Activated naive CD8-positive, alpha-beta T cell treated with anti-CD3 and anti-CD28 coated beads, Interleukin-2, amount 10 ng/mL, durations not matched to agents 7 days and 5 days (primary cell): ENCODE results near the gene NIT1. TPM values are rescaled to one million over a fixed set of nuclear protein-coding genes. Genes with fewer than 3 reads are reported as not detected.
A peak's percentile ranks its signal among the peaks of the same experiment; 100 is the strongest.

Source experiments
- ATAC-seq: fragments of 150-1000 bp; cut with Tn5 transposase; one replicate; pipeline ENCODE4 v1.10.0; 2021; ENCODE audit warnings: low read depth, moderate library complexity
- POLR2A ChIA-PET: fragments of 350-600 bp; sonication (Branson Sonifier 250); formaldehyde crosslinking; loops from one replicate; lab custom pipeline; 2021; ENCODE audit warnings: antibody characterized with exemption; lab: Charles Lee
- DNase-seq: peaks from one replicate; pipeline ENCODE4 v3.0.0; 2021
- H3K27ac Mint-ChIP-seq: one replicate; pipeline ENCODE4 v1.8.0; 2022; ENCODE audit warnings: mild to moderate bottlenecking, mixed read lengths
- H3K27me3 Mint-ChIP-seq: one replicate; pipeline ENCODE4 v1.8.0; 2022; ENCODE audit warnings: mild to moderate bottlenecking, moderate library complexity, mixed read lengths
- H3K36me3 Mint-ChIP-seq: one replicate; pipeline ENCODE4 v1.8.0; 2021; ENCODE audit warnings: mild to moderate bottlenecking, mixed read lengths
- H3K4me1 Mint-ChIP-seq: one replicate; pipeline ENCODE4 v1.8.0; 2021; ENCODE audit warnings: mixed read lengths
- H3K4me3 Mint-ChIP-seq: one replicate; pipeline ENCODE4 v1.8.0; 2022; ENCODE audit warnings: mild to moderate bottlenecking, moderate library complexity, mixed read lengths
- H3K9me3 Mint-ChIP-seq: one replicate; pipeline ENCODE4 v1.8.0; 2021; ENCODE audit warnings: mixed read lengths
- total RNA-seq, 2 experiments: library from RNA; stranded (reverse); gene quantifications; one replicate each; pipeline ENCODE4 v1.2.3, GENCODE V29; 2021

NIT1 gene
- total RNA-seq, 2 experiments from 2014 or later = 44.7 to 49.3 TPM

DNA sequence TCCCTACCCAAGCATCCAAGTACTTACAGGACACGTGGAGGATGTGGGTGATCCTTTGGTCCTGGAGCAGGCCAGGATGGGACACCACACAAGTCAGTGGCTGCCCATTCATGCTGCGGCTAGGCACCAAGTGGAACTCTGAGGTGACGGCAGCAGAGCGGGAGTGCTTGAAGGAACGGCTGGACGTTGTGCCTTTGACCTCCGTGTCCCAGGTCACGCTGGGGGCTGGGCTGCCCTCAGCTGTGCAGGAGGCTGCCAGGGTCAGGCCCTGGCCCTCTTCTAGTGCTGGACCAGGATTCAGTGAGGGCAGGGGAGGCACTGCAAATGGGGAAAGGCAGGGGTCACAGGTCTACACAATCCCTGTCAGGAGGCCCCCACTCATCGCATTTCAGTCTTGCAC, 40.5 kb upstream of the NIT1 start:
- Mint-ChIP-seq H3K4me3 (no peak overlapping the region), H3K27ac (no peak overlapping the region), H3K9me3 (no peaks in the 10 kb centered on the region), H3K36me3 (no peaks in the 10 kb centered on the region), H3K4me1 (peaks cover 20% of the 10 kb centered on the region), H3K27me3 (no peaks in the 10 kb centered on the region)
- POLR2A ChIA-PET = no interaction called here
- ATAC-seq = no peak
- DNase-seq = no peak

GRCh38 chr1:161079436-161080110, 38.3 kb upstream of the NIT1 start:
- H3K27me3 Mint-ChIP-seq = no peaks in the 10 kb centered on the region
- H3K4me3 Mint-ChIP-seq = no peak overlapping the region
- no peak for DNase-seq
- POLR2A ChIA-PET = interaction anchor here (1.2 kb wide), 1 partner anchor 10 kb away, joined by 8 read pairs; the partner anchor contains the start of gene ARHGAP30
- no peaks in the 10 kb centered on the region for H3K9me3 Mint-ChIP-seq
- no peak for ATAC-seq
- no peaks in the 10 kb centered on the region for H3K36me3 Mint-ChIP-seq
- H3K4me1 Mint-ChIP-seq = peaks cover 7% of the 10 kb centered on the region
- no peak overlapping the region for H3K27ac Mint-ChIP-seq

DNA sequence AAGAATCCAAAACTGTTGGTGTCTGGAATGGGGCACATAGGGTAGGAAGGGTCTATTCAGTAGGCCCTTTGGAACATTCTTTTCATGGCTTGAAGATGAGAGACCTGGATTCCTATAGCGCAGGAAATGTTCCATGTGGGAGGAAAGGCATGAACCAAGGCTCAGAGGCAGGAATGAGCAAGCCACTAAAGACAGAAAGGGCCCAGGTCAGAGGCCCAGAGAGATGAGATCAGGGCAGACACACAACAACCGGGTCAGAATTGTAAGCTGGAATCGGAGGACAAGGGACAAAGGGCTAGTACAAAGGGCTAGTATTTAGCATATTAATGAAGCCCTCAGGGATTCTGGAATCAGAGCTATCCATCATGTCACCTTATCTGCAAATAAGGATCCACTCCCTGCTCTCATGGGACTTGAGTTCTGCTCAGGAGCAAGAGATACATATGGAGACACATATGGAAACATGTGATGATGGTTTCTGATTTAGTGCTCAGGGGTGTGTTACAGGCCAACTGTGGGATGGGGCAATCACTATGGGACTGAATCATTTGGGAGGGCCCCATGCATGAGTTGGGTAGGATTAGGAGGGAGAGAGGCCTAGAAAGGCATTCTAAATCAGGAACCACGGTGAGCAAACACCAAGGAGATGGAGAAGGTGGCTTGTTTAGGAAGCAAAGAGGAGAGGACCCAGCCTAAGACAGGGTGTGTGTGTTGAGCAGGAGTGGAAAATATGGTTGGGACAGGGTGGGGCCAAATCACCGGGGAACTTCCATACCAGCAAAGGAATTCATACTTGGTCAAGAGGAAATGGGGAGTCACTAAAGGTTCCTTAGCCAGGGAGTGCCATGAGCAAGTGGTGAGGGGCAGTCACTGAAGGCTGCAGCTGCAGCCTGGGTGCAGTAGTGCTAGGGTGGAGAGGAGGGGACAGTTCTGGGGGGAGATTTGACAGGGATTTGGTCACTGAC, 37.2 kb upstream of the NIT1 start:
- ATAC-seq = no peak
- peaks cover 7% of the 10 kb centered on the region for H3K4me1 Mint-ChIP-seq
- POLR2A ChIA-PET = interaction anchor here (2.3 kb wide), 1 partner anchor 11 kb away, joined by 6 read pairs; the partner anchor contains the start of gene ARHGAP30
- no peaks in the 10 kb centered on the region for H3K27me3 Mint-ChIP-seq
- DNase-seq = no peak
- H3K4me3 Mint-ChIP-seq = no peak overlapping the region
- no peaks in the 10 kb centered on the region for H3K9me3 Mint-ChIP-seq
- H3K36me3 Mint-ChIP-seq = no peaks in the 10 kb centered on the region
- no peak overlapping the region for H3K27ac Mint-ChIP-seq

- Mint-ChIP-seq H3K4me3 (no peak overlapping the region), H3K4me1 (peaks cover 7% of the 10 kb centered on the region), H3K27me3 (no peaks in the 10 kb centered on the region), H3K27ac (no peak overlapping the region), H3K9me3 (no peaks in the 10 kb centered on the region), H3K36me3 (no peaks in the 10 kb centered on the region)
- ATAC-seq (no peak), DNase-seq (no peak)
- POLR2A ChIA-PET = interaction anchor here (2.3 kb wide), 1 partner anchor 11 kb away, joined by 6 read pairs; the partner anchor contains the start of gene ARHGAP30
Measured at GRCh38 chr1:161081519-161081918, 36.4 kb upstream of the NIT1 start.

DNA sequence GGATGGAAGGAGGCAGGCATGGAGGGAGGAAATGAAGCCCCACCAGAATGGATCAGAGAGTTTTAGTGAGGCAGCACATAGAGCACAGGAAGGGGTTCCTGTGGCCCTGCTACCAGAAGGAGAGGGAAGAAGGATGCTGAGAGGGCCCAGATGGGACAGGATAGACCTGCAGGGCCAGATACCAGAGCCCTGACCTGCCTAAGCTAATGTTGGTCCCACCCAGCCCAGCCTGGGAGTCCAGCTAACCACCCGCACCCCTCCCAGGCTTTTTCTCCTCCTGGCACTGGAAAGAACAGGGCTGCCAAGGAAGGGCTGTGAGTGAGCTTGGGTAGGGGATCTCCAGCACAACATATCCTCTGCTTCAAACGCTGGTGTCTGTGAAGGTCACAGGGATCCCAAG, 35.4 kb upstream of the NIT1 start:
- no peak overlapping the region for H3K4me3 Mint-ChIP-seq
- H3K27me3 Mint-ChIP-seq = no peaks in the 10 kb centered on the region
- no peak overlapping the region for H3K27ac Mint-ChIP-seq
- peaks cover 7% of the 10 kb centered on the region for H3K4me1 Mint-ChIP-seq
- ATAC-seq (no peak), DNase-seq (no peak)
- no peaks in the 10 kb centered on the region for H3K9me3 Mint-ChIP-seq
- POLR2A ChIA-PET = interaction anchor here (0.6 to 2.3 kb wide), 2 partner anchors 12 to 66 kb away, joined by 4 to 6 read pairs; partner anchors contain the start of gene ARHGAP30
- no peaks in the 10 kb centered on the region for H3K36me3 Mint-ChIP-seq

- Mint-ChIP-seq H3K4me3 (no peak overlapping the region), H3K9me3 (no peaks in the 10 kb centered on the region), H3K36me3 (no peaks in the 10 kb centered on the region), H3K4me1 (peaks cover 7% of the 10 kb centered on the region), H3K27me3 (no peaks in the 10 kb centered on the region), H3K27ac (no peak overlapping the region)
- DNase-seq (no peak), ATAC-seq (no peak)
- POLR2A ChIA-PET = interaction anchor here (2.3 kb wide), 1 partner anchor 13 kb away, joined by 6 read pairs; the partner anchor contains the start of gene ARHGAP30
Measured at GRCh38 chr1:161082996-161083747, 34.7 kb upstream of the NIT1 start.

DNA sequence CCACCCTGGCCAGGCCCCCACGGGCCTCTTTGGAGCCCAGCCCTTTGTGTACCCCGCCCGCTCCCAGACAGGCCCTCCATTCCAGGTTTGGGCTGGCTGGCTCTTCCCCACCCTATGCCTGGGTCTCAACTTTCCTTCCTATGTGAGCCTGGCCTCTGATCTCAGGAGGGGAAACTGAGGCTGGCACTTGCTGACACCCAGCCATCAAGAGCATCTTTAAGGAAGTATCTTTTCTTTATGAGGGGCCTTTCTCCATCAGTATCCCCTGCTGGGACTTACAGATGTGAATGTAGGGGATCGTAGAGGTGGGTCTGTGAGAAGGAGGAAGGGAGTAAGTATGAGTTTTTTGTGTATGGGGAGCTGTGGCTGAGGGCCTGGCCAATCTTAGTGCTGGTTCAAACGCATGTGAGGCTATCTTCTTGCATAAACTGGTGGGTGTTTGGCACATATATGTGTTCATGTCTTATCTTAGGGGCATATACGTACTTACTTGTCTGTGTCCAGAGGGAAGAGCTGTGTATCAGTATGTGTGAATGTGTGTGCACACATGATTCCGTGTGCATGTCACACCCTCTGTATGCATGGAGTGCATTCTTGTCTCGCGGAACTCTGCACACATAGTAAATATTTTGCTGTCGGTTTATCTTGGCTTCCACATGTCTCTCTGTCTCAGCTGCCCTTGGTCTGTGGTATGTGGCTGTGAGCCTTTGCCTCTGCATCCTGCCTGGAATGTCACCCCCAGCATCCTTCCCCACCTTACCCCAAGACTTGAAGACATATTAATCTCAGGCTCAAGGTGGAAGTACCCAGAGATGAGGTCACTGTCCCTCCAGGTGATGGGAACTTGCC, 33.9 kb upstream of the NIT1 start:
- ATAC-seq (no peak), DNase-seq (no peak)
- Mint-ChIP-seq H3K4me1 (peaks cover 9% of the 10 kb centered on the region), H3K4me3 (no peak overlapping the region), H3K36me3 (no peaks in the 10 kb centered on the region), H3K27me3 (no peaks in the 10 kb centered on the region), H3K9me3 (no peaks in the 10 kb centered on the region), H3K27ac (no peak overlapping the region)
- POLR2A ChIA-PET = interaction anchor here (0.9 kb wide), 1 partner anchor 14 kb away, joined by 3 read pairs; the partner anchor contains the start of gene ARHGAP30

DNA sequence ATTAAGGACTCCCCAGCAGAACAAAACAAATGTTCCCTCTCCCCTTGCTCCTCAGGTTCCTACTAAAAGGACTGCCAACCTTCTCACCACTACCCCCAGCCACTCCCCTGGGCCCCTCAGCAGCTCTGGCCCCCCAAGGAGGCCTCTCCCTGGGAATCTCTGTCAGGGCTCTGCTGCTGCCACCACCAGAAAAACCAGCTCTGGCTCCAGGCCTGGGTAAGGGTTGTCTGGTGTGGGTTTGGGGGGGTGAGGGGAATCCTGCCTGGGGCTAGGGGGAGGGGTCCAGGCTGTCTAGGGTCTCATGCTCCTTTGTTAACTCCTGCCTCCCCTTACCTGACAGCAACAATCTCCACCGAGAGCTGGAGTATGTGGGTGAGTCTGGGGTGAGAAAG, 33.3 kb upstream of the NIT1 start:
- POLR2A ChIA-PET = interaction anchor here (0.8 to 0.9 kb wide), 2 partner anchors 15 to 16 kb away, joined by 3 read pairs; partner anchors contain the start of gene ARHGAP30
- Mint-ChIP-seq H3K9me3 (no peaks in the 10 kb centered on the region), H3K27me3 (no peaks in the 10 kb centered on the region), H3K27ac (no peak overlapping the region), H3K4me3 (no peak overlapping the region), H3K4me1 (peaks cover 9% of the 10 kb centered on the region), H3K36me3 (no peaks in the 10 kb centered on the region)
- DNase-seq = no peak
- no peak for ATAC-seq

- no peak overlapping the region for H3K27ac Mint-ChIP-seq
- H3K36me3 Mint-ChIP-seq = no peaks in the 10 kb centered on the region
- DNase-seq (no peak), ATAC-seq (no peak)
- POLR2A ChIA-PET = interaction anchor here (0.8 to 0.9 kb wide), 2 partner anchors 15 to 17 kb away, joined by 3 read pairs; partner anchors contain the start of gene ARHGAP30
- H3K4me1 Mint-ChIP-seq = peaks cover 7% of the 10 kb centered on the region
- no peak overlapping the region for H3K4me3 Mint-ChIP-seq
- H3K9me3 Mint-ChIP-seq = no peaks in the 10 kb centered on the region
- no peaks in the 10 kb centered on the region for H3K27me3 Mint-ChIP-seq
Measured at GRCh38 chr1:161085165-161085564, 32.7 kb upstream of the NIT1 start.

- no peaks in the 10 kb centered on the region for H3K9me3 Mint-ChIP-seq
- no peak overlapping the region for H3K27ac Mint-ChIP-seq
- peaks cover 16% of the 10 kb centered on the region for H3K4me1 Mint-ChIP-seq
- H3K27me3 Mint-ChIP-seq = no peaks in the 10 kb centered on the region
- H3K4me3 Mint-ChIP-seq = no peak overlapping the region
- DNase-seq = no peak
- POLR2A ChIA-PET = interaction anchor here (0.7 to 1.2 kb wide), 3 partner anchors 11 to 20 kb away, joined by 3 to 4 read pairs (median 3); no protein-coding TSS in a partner anchor
- no peaks in the 10 kb centered on the region for H3K36me3 Mint-ChIP-seq
- ATAC-seq = no peak
Measured at GRCh38 chr1:161086457-161086856, 31.4 kb upstream of the NIT1 start.

- H3K9me3 Mint-ChIP-seq = no peaks in the 10 kb centered on the region
- peak; percentile 17 for DNase-seq
- H3K4me3 Mint-ChIP-seq = no peak overlapping the region
- POLR2A ChIA-PET = no interaction called here
- H3K4me1 Mint-ChIP-seq = peaks cover 29% of the 10 kb centered on the region
- H3K36me3 Mint-ChIP-seq = no peaks in the 10 kb centered on the region
- ATAC-seq = no peak
- peak overlapping the region; percentile 42 for H3K27ac Mint-ChIP-seq
- no peaks in the 10 kb centered on the region for H3K27me3 Mint-ChIP-seq
Measured at GRCh38 chr1:161088587-161089110, 29.3 kb upstream of the NIT1 start.
